OCI-LY1 (cell line): Measurements from ENCODE around the gene FGD3.

ENCODE experiments used
- CTCF ChIP-seq: fragments of 200-600 bp; sonication (generic), shearing (Covaris generic); IDR thresholded peaks from 2 replicates; pipeline ENCODE4 v1.5.1; 2017; ENCODE audit warnings: mild to moderate bottlenecking, antibody characterized with exemption, low read length, moderate library complexity, mixed read lengths
- EZH2 ChIP-seq: fragments of 200-600 bp; sonication (generic), shearing (Covaris generic); IDR thresholded peaks from 2 replicates; pipeline ENCODE4 v1.8.0; 2017; ENCODE audit warnings: borderline replicate concordance, mixed run types, mild to moderate bottlenecking, antibody characterized with exemption, low read length, moderate library complexity, mixed read lengths

- TF ChIP-seq CTCF = no peak
- no peak for TF ChIP-seq EZH2
Observed at GRCh38 chr9:93076101-93076791, 128.9 kb downstream of the FGD3 start.
